Measurements from ENCODE around the gene EFNB1. TPM values are rescaled to one million over a fixed set of nuclear protein-coding genes. Genes with fewer than 3 reads are reported as not detected.
A peak's percentile ranks its signal among the peaks of the same experiment; 100 is the strongest.

The EFNB1 gene
- total and polyA plus RNA-seq, 2 of the 8 experiments (the other 6 are each of a cell fraction or from before 2014, with no cell fraction given), result 2.3 to 5.4 TPM

- H3K9ac ChIP-seq (replicated peaks in 1 of 4; ENCODE audit: extremely low read depth in 1 of 4, low read depth in 3 of 4, low read length in 3 of 4), result no peak overlapping the region
- no peak overlapping the region for H3K4me3 ChIP-seq (ENCODE audit: extremely low read depth in 1 of 4, insufficient read depth in 2 of 4, low read depth in 3 of 4, low read length in 4 of 4)
- CTCF ChIA-PET (ENCODE audit: partially characterized antibody), result interaction anchor here (0.6 to 3.5 kb wide), 7 partner anchors 10 to 553 kb away, joined by 3 to 11 read pairs (median 3); no protein-coding TSS in a partner anchor
These were observed 5.7 kb downstream of the EFNB1 start for GRCh38 chrX:68834371-68835103.

More at GRCh38 chrX:68834371-68835103, 5.7 kb downstream of the EFNB1 start:
- H2BK15ac ChIP-seq (ENCODE audit: low read length), result no peak overlapping the region
- H2BK5ac ChIP-seq (ENCODE audit: low read depth, low read length), result no peak overlapping the region
- no peak overlapping the region for H2AFZ ChIP-seq (ENCODE audit: low read length)
- TF ChIP-seq GABPA (IDR thresholded peaks at IDR 0.05; ENCODE audit: borderline replicate concordance, insufficient read depth, low read length) (no peak), NANOG (IDR thresholded peaks at IDR 0.05; ENCODE audit: insufficient read depth, low read depth, low read length, poor library complexity, severe bottlenecking) (no peak), KDM1A (IDR thresholded peaks at IDR 0.05; ENCODE audit: borderline replicate concordance, low read length) (no peak), RBBP5 (IDR thresholded peaks at IDR 0.05; ENCODE audit: borderline replicate concordance, low read depth, low read length) (no peak), MAX (IDR thresholded peaks at IDR 0.05) (no peak), ASH2L (IDR thresholded peaks at IDR 0.05; ENCODE audit: low read length) (no peak), BCL11A (IDR thresholded peaks at IDR 0.05; ENCODE audit: low read depth in 2 of 2, low read length in 2 of 2) (no peak), SAP30 (IDR thresholded peaks at IDR 0.05; ENCODE audit: insufficient read depth, insufficient replicate concordance, low read length) (no peak), CTBP2 (IDR thresholded peaks at IDR 0.05; ENCODE audit: borderline replicate concordance, insufficient read depth, insufficient read length, low read length) (no peak), CHD1 (IDR thresholded peaks at IDR 0.05; ENCODE audit: low read depth, low read length) (no peak), CHD2 (IDR thresholded peaks at IDR 0.05; ENCODE audit: low read length) (no peak), NRF1 (IDR thresholded peaks at IDR 0.05; ENCODE audit: low read depth, low read length) (no peak)
- H2BK120ac ChIP-seq (replicated peaks; ENCODE audit: low read depth, low read length), result no peak overlapping the region
- H3K4me2 ChIP-seq (ENCODE audit: insufficient read depth in 1 of 2, low read depth in 2 of 2, low read length in 2 of 2), result no peak overlapping the region
- no peak overlapping the region for H3K27ac ChIP-seq (ENCODE audit: low read depth, low read length)
- no peak overlapping the region for H2AK5ac ChIP-seq (ENCODE audit: low read depth, low read length)
- H3K56ac ChIP-seq (replicated peaks; ENCODE audit: insufficient read length, low read depth, low read length), result no peak overlapping the region
- H3K27me3 ChIP-seq (replicated peaks in 1 of 4; ENCODE audit: control insufficient read depth in 3 of 4, extremely low read depth in 1 of 4, insufficient read depth in 3 of 4, low read length in 3 of 4), result peaks cover 33 to 58% (median 56%) of the 10 kb centered on the region in 4 experiments
- no peak overlapping the region for H2BK20ac ChIP-seq (ENCODE audit: low read length)
- H4K91ac ChIP-seq (replicated peaks; ENCODE audit: insufficient read length, low read length), result no peak overlapping the region
- H4K8ac ChIP-seq (ENCODE audit: extremely low read depth, insufficient read depth, low read length), result no peak overlapping the region
- H3K79me2 ChIP-seq (ENCODE audit: control insufficient read depth in 1 of 2, insufficient read depth in 2 of 2, low read length in 2 of 2), result no peaks in the 10 kb centered on the region
- H3K23ac ChIP-seq (ENCODE audit: insufficient read length), result no peak overlapping the region
- FAIRE-seq (no peak), DNase-seq (ENCODE audit: low read depth in 1 of 2, low spot score in 2 of 2) (peak in 1 of 2 experiments; percentile 6)
- POLR2A ChIA-PET (ENCODE audit: partially characterized antibody), result no interaction called here
- H3K23me2 ChIP-seq (ENCODE audit: low read depth, low read length), result no peaks in the 10 kb centered on the region; the same call in 1 of the 2 replicates
- H4K20me1 ChIP-seq (replicated peaks in 1 of 2; ENCODE audit: control insufficient read depth in 1 of 2, insufficient read depth in 2 of 2, low read length in 2 of 2), result peaks cover 15 to 23% of the 10 kb centered on the region in 2 experiments
- WGBS, 2 experiments (ENCODE audit: extremely low coverage in 1 of 2, insufficient coverage in 1 of 2, insufficient read length in 1 of 2, insufficient replicate concordance in 2 of 2, low coverage in 1 of 2, low lambda C conversion rate in 2 of 2, missing lambda C conversion rate in 1 of 2), result 98% methylated on average over 7 of the region's 7 CpGs; no CpG with 5 or more reads in 1 of the 2 experiments
- no peak overlapping the region for H4K5ac ChIP-seq (ENCODE audit: insufficient read length, low read depth, low read length)
- no peaks in the 10 kb centered on the region for H3K79me1 ChIP-seq (ENCODE audit: low read depth, low read length)
- H3K14ac ChIP-seq (ENCODE audit: insufficient read length), result no peak overlapping the region
- no peak overlapping the region for H2BK12ac ChIP-seq (ENCODE audit: low read depth, low read length)
- no peak overlapping the region for H3K4ac ChIP-seq (replicated peaks; ENCODE audit: insufficient read length, low read depth, low read length)
- H3K9me3 ChIP-seq (ENCODE audit: insufficient read depth in 2 of 2, low read depth in 1 of 2, low read length in 1 of 2), result no peaks in the 10 kb centered on the region; a peak in 1 of 4 replicates
- no peaks in the 10 kb centered on the region for H3K36me3 ChIP-seq (ENCODE audit: control insufficient read depth in 2 of 4, insufficient read depth in 4 of 4, low read length in 3 of 4)
- H3K4me1 ChIP-seq (replicated peaks in 1 of 4; ENCODE audit: control insufficient read depth in 3 of 4, insufficient read depth in 4 of 4, low read length in 3 of 4), result peaks cover 0 to 10% (median 5%) of the 10 kb centered on the region in 4 experiments; a peak in 5 of 7 replicates
- H3K18ac ChIP-seq (ENCODE audit: extremely low read depth, low read length), result no peak overlapping the region
